Heart left ventricle (tissue), 16 donors: ENCODE measurements around the gene CNOT1. TPM values are rescaled to one million over a fixed set of nuclear protein-coding genes. Genes with fewer than 3 reads are reported as not detected.

Experiments
- ATAC-seq, 4 donors: fragments of 200-7000 bp; cut with Tn5 transposase; one replicate each; pipeline ENCODE4 v1.9.1; 2020 to 2022; ENCODE audit warnings: moderate library complexity in 4 of 4, mild to moderate bottlenecking in 3 of 4, moderate number of reproducible peaks in 1 of 4
- DNase-seq, 5 donors: peaks; one replicate each; pipeline ENCODE4 v3.0.0-alpha.2; 2020
- H3K27ac ChIP-seq, 12 donors: fragments of 200-600 bp; sonication (generic) in 4 of 12; one replicate each; pipeline versions ENCODE4 v1.5.0 to v1.8.0; 2016 to 2022; ENCODE audit warnings: mild to moderate bottlenecking in 2 of 12
- H3K27me3 ChIP-seq, 9 donors: fragments of 200-600 bp; sonication (generic) in 2 of 9; one replicate each; pipeline versions ENCODE4 v1.5.1 to v1.8.0; 2016 to 2022; ENCODE audit warnings: mild to moderate bottlenecking in 3 of 9
- H3K36me3 ChIP-seq, 9 donors: fragments of 200-600 bp; sonication (generic) in 2 of 9; one replicate each; pipeline versions ENCODE4 v1.5.0 to v1.8.0; 2018 to 2022; ENCODE audit warnings: mild to moderate bottlenecking in 2 of 9
- H3K4me1 ChIP-seq, 12 donors: fragments of 200-600 bp; sonication (generic) in 4 of 12; one replicate each; pipeline versions ENCODE4 v1.5.0 to v1.8.0; 2016 to 2022; ENCODE audit warnings: mild to moderate bottlenecking in 3 of 12
- H3K4me3 ChIP-seq, 12 donors: fragments of 200-600 bp; sonication (generic) in 4 of 12; one replicate each; pipeline versions ENCODE4 v1.5.0 to v1.8.0; 2017 to 2022; ENCODE audit warnings: mild to moderate bottlenecking in 9 of 12, moderate library complexity in 4 of 12
- H3K9me3 ChIP-seq, 12 donors: fragments of 200-600 bp; sonication (generic) in 4 of 12; one replicate each; pipeline versions ENCODE4 v1.5.0 to v1.8.0; 2016 to 2022; ENCODE audit warnings: mild to moderate bottlenecking in 1 of 12
- CTCF ChIP-seq, 12 donors: fragments of 200-600 bp; sonication (generic) in 4 of 12; IDR thresholded peaks; one replicate each; pipeline versions ENCODE4 v1.5.0 to v1.8.0; 2018 to 2022; ENCODE audit warnings: antibody characterized with exemption in 12 of 12, mild to moderate bottlenecking in 5 of 12
- POLR2A ChIP-seq, 2 donors: fragments of 450-650 bp; IDR thresholded peaks; one replicate each; pipeline ENCODE4 v1.6.1; 2017; ENCODE audit warnings: antibody characterized with exemption in 2 of 2, mild to moderate bottlenecking in 2 of 2, moderate library complexity in 2 of 2
- WGBS, 4 donors: extraction: QIAGEN DNeasy Blood & Tissue Kit in 2 of 4; methylation state at CpG; one replicate each; pipeline versions ENCODE4 v1.1.5 to v1.1.7; 2013 to 2018; 5-methylcytosine and 5-hydroxymethylcytosine counted together
- intact Hi-C, 10 donors: fragments of 100-400 bp; cut with DNase I; formaldehyde crosslinking; loops; one replicate each; pipeline versions ENCODE4 v1.11.1 to v1.14.2; 2022
- polyA plus RNA-seq, 2 donors: library from polyadenylated mRNA; stranded (reverse); fragments of 200-250 nt; gene quantifications; one replicate each; pipeline ENCODE4 v1.2.3, GENCODE V29; 2013
- total RNA-seq, 9 donors: library from RNA; depleted of rRNA in 2 of 9; stranded (reverse); fragments of >200 nt in 2 of 9; fragmentation: NEBNext Ultra II Directional in 3 of 9; extraction: Animal tissue kit (Norgen Biotek cat#: 25700) in 3 of 9; gene quantifications; one replicate each; pipeline versions ENCODE4 v1.1.0 to v1.2.4, GENCODE V29; 2016 to 2023
- donor health status: ischemic (EF 13 %, LVEDD 7.1; RV severe dilation, severe dysfunction).
- donor health status: healthy with polysubstance abuse.
- donor health status: DM: no; HTN: yes; CAD: no.
- donor health status: DM: no; HTN: no; CAD: no.
- donor health status: ischemic (EF 25% LVEDD 6.9; RV normal size, moderate dysfunction).
- donor health status: ischemic (EF 25% LVEDD 5.7; RV mildly dilated, moderate dysfunction).
- donor health status: healthy.
- donor health status: DM: yes; HTN: yes; CAD: no.
- donor health status: ischemic (EF 35%, LVEDD 5.7; RV mildly dilated, moderate dysfunction).
- donor health status: nonischemic (EF 11% LVEDD 7.7; RV severe dilation, severe dysfunction).
- donor health status: DM: yes; HTN: yes; CAD: no.
- donor health status: PGD.
- donor health status: ischemic (EF 29% LVEDD 5.4; RV normal size, mild dysfunction).
- donor health status: nonischemic (EF 23%, LVEDD 6.1; RV moderate dilation, normal function).

CNOT1 gene
- total and polyA plus RNA-seq, 11 donors, result 21.2 to 110 (median 81.1) TPM

DNA sequence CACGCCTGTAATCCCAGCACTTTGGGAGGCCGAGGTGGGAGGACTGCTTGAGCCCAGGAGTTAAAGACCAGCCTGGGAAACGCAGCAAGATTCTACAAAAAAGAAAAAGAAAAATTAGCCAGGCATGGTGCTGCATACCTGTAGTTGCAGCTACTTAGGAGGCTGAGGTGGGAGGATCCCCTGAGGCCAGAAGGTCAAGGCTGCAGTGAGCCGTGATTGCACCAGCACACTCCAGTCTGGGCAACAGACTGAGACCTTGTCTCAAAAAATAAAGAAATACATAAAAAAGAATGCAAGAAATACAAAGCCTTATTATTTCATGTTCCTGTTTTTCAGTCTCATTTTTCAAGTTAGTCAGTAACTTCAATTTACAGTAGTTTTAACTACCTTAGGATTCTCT, 5.9 kb upstream of the CNOT1 start:
- intact Hi-C loops, result loop anchor here in 5 of 10 donors (5.0 to 10.0 kb wide), 3 partner anchors 121 to 301 kb away; partner anchors contain the start of gene SETD6 (in 1 of the 5)
- Histone ChIP-seq H3K4me3 (no peak overlapping the region), H3K9me3 (no peaks in the 10 kb centered on the region), H3K27me3 (no peaks in the 10 kb centered on the region), H3K36me3 (no peaks in the 10 kb centered on the region), H3K27ac (no peak overlapping the region), H3K4me1 (peaks cover 0 to 4% (median 0%) of the 10 kb centered on the region in 12 donors)
- 88 to 93% (median 90%) methylated on average over 4 of the region's 4 CpGs for WGBS, 4 donors
- DNase-seq (no peak), ATAC-seq (no peak)
- TF ChIP-seq POLR2A (IDR thresholded peaks at IDR 0.05) (no peak), CTCF (IDR thresholded peaks at IDR 0.05) (no peak)

- TF ChIP-seq CTCF (IDR thresholded peaks at IDR 0.05), result no peak
- TF ChIP-seq POLR2A (IDR thresholded peaks at IDR 0.05), result no peak
- intact Hi-C loops, result loop anchor here in 5 of 10 donors (10.0 kb wide), 2 partner anchors 120 to 300 kb away; partner anchors contain the start of gene SETD6 (in 1 of the 5)
- H3K4me1 ChIP-seq, result peaks cover 0 to 5% (median 0%) of the 10 kb centered on the region in 12 donors
- no peak overlapping the region for H3K4me3 ChIP-seq
- WGBS, 4 donors, result 65 to 86% (median 73%) methylated on average over 3 of the region's 3 CpGs
- ATAC-seq, result no peak
- no peak overlapping the region for H3K27ac ChIP-seq
- no peaks in the 10 kb centered on the region for H3K36me3 ChIP-seq
- H3K9me3 ChIP-seq, result no peaks in the 10 kb centered on the region
- DNase-seq, result no peak
- no peaks in the 10 kb centered on the region for H3K27me3 ChIP-seq
These were observed 4.7 kb upstream of the CNOT1 start for GRCh38 chr16:58634265-58634802.

DNA sequence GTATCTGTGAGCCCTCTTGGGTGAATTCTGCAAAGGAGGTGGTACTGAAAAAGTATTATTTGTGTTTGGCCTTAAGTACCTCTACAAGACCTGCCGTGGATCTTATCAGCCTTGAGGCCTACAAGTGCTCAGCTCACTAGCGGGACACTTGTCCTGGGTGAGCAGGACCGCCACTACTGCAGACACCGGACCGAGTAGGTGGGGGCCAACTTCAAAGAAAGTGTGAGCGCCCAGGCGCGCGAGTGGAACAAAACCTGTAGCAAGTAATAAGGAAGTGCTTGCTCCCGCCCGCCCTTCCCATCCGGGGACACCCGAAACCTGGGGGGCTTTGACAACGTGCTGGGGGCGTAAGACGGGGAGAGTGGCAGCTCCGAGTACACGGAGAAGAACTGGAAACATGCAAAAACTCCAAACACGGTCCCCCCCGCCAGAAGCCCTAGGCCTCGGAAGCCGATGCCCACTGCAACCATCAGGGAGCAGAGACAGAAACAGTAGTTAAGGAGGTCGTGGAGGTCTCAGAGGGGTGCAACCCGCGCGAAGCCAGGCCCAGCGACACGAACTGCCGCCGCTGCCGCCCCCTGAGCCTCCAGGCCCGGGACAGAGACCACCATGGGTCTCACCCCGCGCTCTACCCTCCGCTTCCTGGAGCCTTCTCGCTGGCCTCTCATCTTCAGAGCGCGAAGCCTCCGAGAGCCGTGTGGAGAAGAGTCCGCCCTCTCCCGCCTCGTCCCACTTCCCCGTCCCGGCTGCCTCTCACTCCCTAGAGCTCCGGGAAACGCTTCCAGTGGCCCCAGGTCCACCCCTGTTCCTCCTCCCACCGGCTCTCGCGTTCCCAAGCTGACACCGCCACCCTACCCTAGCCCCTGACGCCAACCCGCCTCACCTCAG, 537 bp downstream of the CNOT1 start:
- intact Hi-C loops, result loop anchor here in 5 of 10 donors (2.0 to 10.0 kb wide), 4 partner anchors 112 to 292 kb away; partner anchors contain the start of gene SETD6 (in 4 of the 5)
- TF ChIP-seq CTCF (IDR thresholded peaks at IDR 0.05) (no peak), POLR2A (IDR thresholded peaks at IDR 0.05) (no peak)

GRCh38 chr16:58624209-58624608, 5.4 kb downstream of the CNOT1 start:
- ATAC-seq (no peak), DNase-seq (no peak)
- TF ChIP-seq CTCF (IDR thresholded peaks at IDR 0.05), result no peak
- TF ChIP-seq POLR2A (IDR thresholded peaks at IDR 0.05), result no peak
- 81 to 90% (median 82%) methylated on average over 7 of the region's 7 CpGs for WGBS, 4 donors
- Histone ChIP-seq H3K9me3 (no peaks in the 10 kb centered on the region), H3K4me1 (peaks cover 0 to 41% (median 22%) of the 10 kb centered on the region in 12 donors), H3K27ac (no peak overlapping the region), H3K27me3 (no peaks in the 10 kb centered on the region), H3K36me3 (peaks cover 0 to 65% (median 46%) of the 10 kb centered on the region in 9 donors), H3K4me3 (no peak overlapping the region)
- intact Hi-C loops, result loop anchor here in 3 of 10 donors (10.0 kb wide), 1 partner anchor 109 kb away; the partner anchor contains the start of gene SETD6 (in 3 of the 3)

More for the DNA sequence above, 537 bp downstream of the CNOT1 start:
- Histone ChIP-seq H3K27ac (peak overlapping the region; percentile 86 to 100 (median 98)), H3K27me3 (no peaks in the 10 kb centered on the region), H3K4me3 (peak overlapping the region; percentile 66 to 99 (median 88)), H3K36me3 (peaks cover 0 to 17% (median 9%) of the 10 kb centered on the region in 9 donors), H3K9me3 (no peaks in the 10 kb centered on the region), H3K4me1 (peaks cover 0 to 38% (median 23%) of the 10 kb centered on the region in 12 donors)
- DNase-seq (peak; percentile 47 to 78 (median 53)), ATAC-seq (peak; percentile 12 to 57 (median 46))
- WGBS, 4 donors, result 0 to 1% (median 0%) methylated on average over 44 to 53 of the region's 53 CpGs
